Measurements from ENCODE around the gene TRIP6.

Gene TRIP6

GRCh38 chr7:100835903-100836811 is 31.0 kb upstream of the TRIP6 start:
- Histone ChIP-seq H3K27ac (replicated peaks; ENCODE audit: low read length) (peak overlapping the region; percentile 95), H3K27me3 (ENCODE audit: control insufficient read depth in 3 of 3, insufficient read depth in 3 of 3, low read depth in 1 of 3, low read length in 3 of 3) (no peaks in the 10 kb centered on the region)
- peak; percentile 65 for DNase-seq (ENCODE audit: low spot score)

GRCh38 chr7:100836812-100837098 is 30.4 kb upstream of the TRIP6 start:
- no CpG with 5 or more reads among the region's 6 CpGs for WGBS, 2 donors (ENCODE audit: extremely low coverage in 2 of 2, insufficient read length in 2 of 2, insufficient replicate concordance in 1 of 2)
- peak overlapping the region; percentile 5 for H2BK15ac ChIP-seq (ENCODE audit: low read length)

More at GRCh38 chr7:100835903-100836811, 31.0 kb upstream of the TRIP6 start:
- Histone ChIP-seq H3K36me3 (replicated peaks in 1 of 2; ENCODE audit: control insufficient read depth in 2 of 2, insufficient read depth in 2 of 2, low read length in 2 of 2) (no peaks in the 10 kb centered on the region), H3K14ac (ENCODE audit: low read length) (peak overlapping the region; percentile 60), H4K91ac (ENCODE audit: low read depth, low read length, poor library complexity) (peak overlapping the region; percentile 22), H2BK5ac (ENCODE audit: low read length) (peak overlapping the region; percentile 93), H2BK120ac (ENCODE audit: low read depth, low read length) (peak overlapping the region; percentile 73), H2AFZ (ENCODE audit: low read length) (peak overlapping the region; percentile 78), H2AK5ac (ENCODE audit: low read depth, low read length) (peak overlapping the region; percentile 88), H2BK15ac (ENCODE audit: low read length) (peak overlapping the region; percentile 70), H3K79me1 (ENCODE audit: low read depth, low read length) (no peaks in the 10 kb centered on the region), H2BK12ac (ENCODE audit: low read length) (peak overlapping the region; percentile 51), H3K18ac (ENCODE audit: low read length) (peak overlapping the region; percentile 98), H3K4me3 (ENCODE audit: low read length in 2 of 2) (peak overlapping the region in 1 of 2 donors; percentile 42), H3K9me3 (replicated peaks in 1 of 2; ENCODE audit: control insufficient read depth in 2 of 2, insufficient read depth in 1 of 2, low read depth in 1 of 2, low read length in 2 of 2) (no peaks in the 10 kb centered on the region), H4K8ac (ENCODE audit: low read depth, low read length) (no peak overlapping the region), H3K9ac (ENCODE audit: low read depth, low read length, poor library complexity) (peak overlapping the region; percentile 79), H3K4me2 (ENCODE audit: insufficient read depth, low read length, poor library complexity, severe bottlenecking) (peak overlapping the region; percentile 37), H3K4ac (ENCODE audit: low read length) (peak overlapping the region; percentile 43), H3K23ac (ENCODE audit: low read depth, low read length, poor library complexity) (peak overlapping the region; percentile 58), H3K4me1 (ENCODE audit: control insufficient read depth in 2 of 2, insufficient read depth in 1 of 2, low read depth in 1 of 2, low read length in 2 of 2) (peaks cover 15 to 25% of the 10 kb centered on the region in 2 donors)
- no CpG with 5 or more reads among the region's 17 CpGs for WGBS, 2 donors (ENCODE audit: extremely low coverage in 2 of 2, insufficient read length in 2 of 2, insufficient replicate concordance in 1 of 2)

GRCh38 chr7:100837099-100837836 is 29.9 kb upstream of the TRIP6 start:
- Histone ChIP-seq H3K9me3 (replicated peaks in 1 of 2; ENCODE audit: control insufficient read depth in 2 of 2, insufficient read depth in 1 of 2, low read depth in 1 of 2, low read length in 2 of 2) (no peaks in the 10 kb centered on the region), H2BK120ac (ENCODE audit: low read depth, low read length) (no peak overlapping the region), H3K27ac (replicated peaks; ENCODE audit: low read length) (peak overlapping the region; percentile 95), H3K79me1 (ENCODE audit: low read depth, low read length) (no peaks in the 10 kb centered on the region), H2BK15ac (ENCODE audit: low read length) (peak overlapping the region; percentile 5), H3K4me1 (ENCODE audit: control insufficient read depth in 2 of 2, insufficient read depth in 1 of 2, low read depth in 1 of 2, low read length in 2 of 2) (peaks cover 15 to 25% of the 10 kb centered on the region in 2 donors), H3K9ac (ENCODE audit: low read depth, low read length, poor library complexity) (peak overlapping the region; percentile 79), H3K4me3 (ENCODE audit: low read length in 2 of 2) (peak overlapping the region; percentile 57 to 71), H2BK12ac (ENCODE audit: low read length) (peak overlapping the region; percentile 2), H3K4ac (ENCODE audit: low read length) (no peak overlapping the region), H3K23ac (ENCODE audit: low read depth, low read length, poor library complexity) (peak overlapping the region; percentile 47), H3K18ac (ENCODE audit: low read length) (peak overlapping the region; percentile 85), H2BK5ac (ENCODE audit: low read length) (peak overlapping the region; percentile 16), H4K8ac (ENCODE audit: low read depth, low read length) (no peak overlapping the region), H3K14ac (ENCODE audit: low read length) (no peak overlapping the region), H2AFZ (ENCODE audit: low read length) (peak overlapping the region; percentile 95), H3K4me2 (ENCODE audit: insufficient read depth, low read length, poor library complexity, severe bottlenecking) (peak overlapping the region; percentile 50), H4K91ac (ENCODE audit: low read depth, low read length, poor library complexity) (no peak overlapping the region), H2AK5ac (ENCODE audit: low read depth, low read length) (peak overlapping the region; percentile 59), H3K27me3 (ENCODE audit: control insufficient read depth in 3 of 3, insufficient read depth in 3 of 3, low read depth in 1 of 3, low read length in 3 of 3) (no peaks in the 10 kb centered on the region), H3K36me3 (replicated peaks in 1 of 2; ENCODE audit: control insufficient read depth in 2 of 2, insufficient read depth in 2 of 2, low read length in 2 of 2) (no peaks in the 10 kb centered on the region)
- no CpG with 5 or more reads among the region's 37 CpGs for WGBS, 2 donors (ENCODE audit: extremely low coverage in 2 of 2, insufficient read length in 2 of 2, insufficient replicate concordance in 1 of 2)
- DNase-seq (ENCODE audit: low spot score) = peak; percentile 87

More at GRCh38 chr7:100836812-100837098, 30.4 kb upstream of the TRIP6 start:
- Histone ChIP-seq H2BK120ac (ENCODE audit: low read depth, low read length) (no peak overlapping the region), H3K9me3 (replicated peaks in 1 of 2; ENCODE audit: control insufficient read depth in 2 of 2, insufficient read depth in 1 of 2, low read depth in 1 of 2, low read length in 2 of 2) (no peaks in the 10 kb centered on the region), H3K18ac (ENCODE audit: low read length) (peak overlapping the region; percentile 74), H3K27me3 (ENCODE audit: control insufficient read depth in 3 of 3, insufficient read depth in 3 of 3, low read depth in 1 of 3, low read length in 3 of 3) (no peaks in the 10 kb centered on the region), H3K4me1 (ENCODE audit: control insufficient read depth in 2 of 2, insufficient read depth in 1 of 2, low read depth in 1 of 2, low read length in 2 of 2) (peaks cover 15 to 25% of the 10 kb centered on the region in 2 donors), H3K4me3 (ENCODE audit: low read length in 2 of 2) (peak overlapping the region in 1 of 2 donors; percentile 57), H4K8ac (ENCODE audit: low read depth, low read length) (no peak overlapping the region), H2BK5ac (ENCODE audit: low read length) (peak overlapping the region; percentile 93), H3K27ac (replicated peaks; ENCODE audit: low read length) (peak overlapping the region; percentile 95), H3K4me2 (ENCODE audit: insufficient read depth, low read length, poor library complexity, severe bottlenecking) (peak overlapping the region; percentile 50), H3K79me1 (ENCODE audit: low read depth, low read length) (no peaks in the 10 kb centered on the region), H3K4ac (ENCODE audit: low read length) (no peak overlapping the region), H3K23ac (ENCODE audit: low read depth, low read length, poor library complexity) (no peak overlapping the region), H2AK5ac (ENCODE audit: low read depth, low read length) (peak overlapping the region; percentile 59), H3K14ac (ENCODE audit: low read length) (no peak overlapping the region), H2AFZ (ENCODE audit: low read length) (peak overlapping the region; percentile 95), H3K9ac (ENCODE audit: low read depth, low read length, poor library complexity) (no peak overlapping the region), H4K91ac (ENCODE audit: low read depth, low read length, poor library complexity) (no peak overlapping the region), H3K36me3 (replicated peaks in 1 of 2; ENCODE audit: control insufficient read depth in 2 of 2, insufficient read depth in 2 of 2, low read length in 2 of 2) (no peaks in the 10 kb centered on the region), H2BK12ac (ENCODE audit: low read length) (no peak overlapping the region)
- no peak for DNase-seq (ENCODE audit: low spot score)

GRCh38 chr7:100839361-100839760 is 27.8 kb upstream of the TRIP6 start:
- Histone ChIP-seq H3K79me1 (ENCODE audit: low read depth, low read length) (no peaks in the 10 kb centered on the region), H2AK5ac (ENCODE audit: low read depth, low read length) (no peak overlapping the region)
- WGBS, 2 donors (ENCODE audit: extremely low coverage in 2 of 2, insufficient read length in 2 of 2, insufficient replicate concordance in 1 of 2) = no CpG with 5 or more reads among the region's 18 CpGs

More at GRCh38 chr7:100839361-100839760, 27.8 kb upstream of the TRIP6 start:
- Histone ChIP-seq H3K23ac (ENCODE audit: low read depth, low read length, poor library complexity) (peak overlapping the region; percentile 43), H2BK5ac (ENCODE audit: low read length) (peak overlapping the region; percentile 24), H4K8ac (ENCODE audit: low read depth, low read length) (no peak overlapping the region), H2BK12ac (ENCODE audit: low read length) (no peak overlapping the region), H3K36me3 (replicated peaks in 1 of 2; ENCODE audit: control insufficient read depth in 2 of 2, insufficient read depth in 2 of 2, low read length in 2 of 2) (no peaks in the 10 kb centered on the region), H3K9me3 (replicated peaks in 1 of 2; ENCODE audit: control insufficient read depth in 2 of 2, insufficient read depth in 1 of 2, low read depth in 1 of 2, low read length in 2 of 2) (no peaks in the 10 kb centered on the region), H3K14ac (ENCODE audit: low read length) (peak overlapping the region; percentile 71), H3K4me2 (ENCODE audit: insufficient read depth, low read length, poor library complexity, severe bottlenecking) (no peak overlapping the region), H4K91ac (ENCODE audit: low read depth, low read length, poor library complexity) (no peak overlapping the region), H3K9ac (ENCODE audit: low read depth, low read length, poor library complexity) (no peak overlapping the region), H3K18ac (ENCODE audit: low read length) (no peak overlapping the region), H3K27me3 (ENCODE audit: control insufficient read depth in 3 of 3, insufficient read depth in 3 of 3, low read depth in 1 of 3, low read length in 3 of 3) (no peaks in the 10 kb centered on the region), H3K4ac (ENCODE audit: low read length) (no peak overlapping the region), H2AFZ (ENCODE audit: low read length) (no peak overlapping the region), H2BK15ac (ENCODE audit: low read length) (peak overlapping the region; percentile 43), H3K27ac (replicated peaks; ENCODE audit: low read length) (no peak overlapping the region), H3K4me1 (ENCODE audit: control insufficient read depth in 2 of 2, insufficient read depth in 1 of 2, low read depth in 1 of 2, low read length in 2 of 2) (peaks cover 15 to 25% of the 10 kb centered on the region in 2 donors), H2BK120ac (ENCODE audit: low read depth, low read length) (no peak overlapping the region), H3K4me3 (ENCODE audit: low read length in 2 of 2) (no peak overlapping the region)
- no peak for DNase-seq (ENCODE audit: low spot score)

Measured in neuronal stem cell (in vitro differentiated cells).